ENCODE measurements around the gene RAD18. TPM values are rescaled to one million over a fixed set of nuclear protein-coding genes. Genes with fewer than 3 reads are reported as not detected.

The RAD18 gene
- total RNA-seq, 1 experiment from 2014 or later = 13.8 TPM

DNA sequence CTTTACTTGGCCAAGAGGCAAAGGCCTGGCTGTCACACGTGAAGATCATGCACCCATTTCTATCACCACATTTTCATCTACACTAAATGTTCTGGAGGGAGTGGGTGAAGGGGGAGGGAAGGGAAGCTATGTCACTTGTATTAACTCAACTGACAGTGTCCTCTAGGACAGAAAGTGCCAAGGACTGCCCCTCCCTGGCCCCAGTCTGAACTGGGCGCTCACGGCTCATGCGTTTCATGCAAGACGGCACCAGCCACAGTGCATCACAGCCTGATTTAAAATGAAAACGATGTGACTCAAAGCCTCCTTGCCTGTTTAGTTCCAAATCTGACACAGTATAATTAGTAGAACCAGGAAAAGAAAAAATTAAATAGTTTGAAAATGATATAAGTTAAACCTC, 20.8 kb upstream of the RAD18 start:
- no peaks in the 10 kb centered on the region for H3K36me3 ChIP-seq (ENCODE audit: control insufficient read depth, insufficient read depth, low read length)
- no peaks in the 10 kb centered on the region for H3K9me3 ChIP-seq (ENCODE audit: control insufficient read depth, insufficient read depth, low read depth, low read length)
- no peak overlapping the region for H3K27ac ChIP-seq (ENCODE audit: low read length)
- TF ChIP-seq, protein P1, sequence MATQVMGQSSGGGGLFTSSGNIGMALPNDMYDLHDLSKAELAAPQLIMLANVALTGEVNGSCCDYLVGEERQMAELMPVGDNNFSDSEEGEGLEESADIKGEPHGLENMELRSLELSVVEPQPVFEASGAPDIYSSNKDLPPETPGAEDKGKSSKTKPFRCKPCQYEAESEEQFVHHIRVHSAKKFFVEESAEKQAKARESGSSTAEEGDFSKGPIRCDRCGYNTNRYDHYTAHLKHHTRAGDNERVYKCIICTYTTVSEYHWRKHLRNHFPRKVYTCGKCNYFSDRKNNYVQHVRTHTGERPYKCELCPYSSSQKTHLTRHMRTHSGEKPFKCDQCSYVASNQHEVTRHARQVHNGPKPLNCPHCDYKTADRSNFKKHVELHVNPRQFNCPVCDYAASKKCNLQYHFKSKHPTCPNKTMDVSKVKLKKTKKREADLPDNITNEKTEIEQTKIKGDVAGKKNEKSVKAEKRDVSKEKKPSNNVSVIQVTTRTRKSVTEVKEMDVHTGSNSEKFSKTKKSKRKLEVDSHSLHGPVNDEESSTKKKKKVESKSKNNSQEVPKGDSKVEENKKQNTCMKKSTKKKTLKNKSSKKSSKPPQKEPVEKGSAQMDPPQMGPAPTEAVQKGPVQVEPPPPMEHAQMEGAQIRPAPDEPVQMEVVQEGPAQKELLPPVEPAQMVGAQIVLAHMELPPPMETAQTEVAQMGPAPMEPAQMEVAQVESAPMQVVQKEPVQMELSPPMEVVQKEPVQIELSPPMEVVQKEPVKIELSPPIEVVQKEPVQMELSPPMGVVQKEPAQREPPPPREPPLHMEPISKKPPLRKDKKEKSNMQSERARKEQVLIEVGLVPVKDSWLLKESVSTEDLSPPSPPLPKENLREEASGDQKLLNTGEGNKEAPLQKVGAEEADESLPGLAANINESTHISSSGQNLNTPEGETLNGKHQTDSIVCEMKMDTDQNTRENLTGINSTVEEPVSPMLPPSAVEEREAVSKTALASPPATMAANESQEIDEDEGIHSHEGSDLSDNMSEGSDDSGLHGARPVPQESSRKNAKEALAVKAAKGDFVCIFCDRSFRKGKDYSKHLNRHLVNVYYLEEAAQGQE (IDR thresholded peaks at IDR 0.05; ENCODE audit: insufficient read depth in 1 of 2, low read depth in 2 of 2, low read length in 1 of 2) = no peak
- no peak for TF ChIP-seq SIN3A (IDR thresholded peaks at IDR 0.05; ENCODE audit: borderline replicate concordance, insufficient read depth, low read depth, low read length)
- TF ChIP-seq, protein P2, sequence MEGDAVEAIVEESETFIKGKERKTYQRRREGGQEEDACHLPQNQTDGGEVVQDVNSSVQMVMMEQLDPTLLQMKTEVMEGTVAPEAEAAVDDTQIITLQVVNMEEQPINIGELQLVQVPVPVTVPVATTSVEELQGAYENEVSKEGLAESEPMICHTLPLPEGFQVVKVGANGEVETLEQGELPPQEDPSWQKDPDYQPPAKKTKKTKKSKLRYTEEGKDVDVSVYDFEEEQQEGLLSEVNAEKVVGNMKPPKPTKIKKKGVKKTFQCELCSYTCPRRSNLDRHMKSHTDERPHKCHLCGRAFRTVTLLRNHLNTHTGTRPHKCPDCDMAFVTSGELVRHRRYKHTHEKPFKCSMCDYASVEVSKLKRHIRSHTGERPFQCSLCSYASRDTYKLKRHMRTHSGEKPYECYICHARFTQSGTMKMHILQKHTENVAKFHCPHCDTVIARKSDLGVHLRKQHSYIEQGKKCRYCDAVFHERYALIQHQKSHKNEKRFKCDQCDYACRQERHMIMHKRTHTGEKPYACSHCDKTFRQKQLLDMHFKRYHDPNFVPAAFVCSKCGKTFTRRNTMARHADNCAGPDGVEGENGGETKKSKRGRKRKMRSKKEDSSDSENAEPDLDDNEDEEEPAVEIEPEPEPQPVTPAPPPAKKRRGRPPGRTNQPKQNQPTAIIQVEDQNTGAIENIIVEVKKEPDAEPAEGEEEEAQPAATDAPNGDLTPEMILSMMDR (IDR thresholded peaks at IDR 0.05) = no peak
- no peak for TF ChIP-seq POLR2AphosphoS5 (IDR thresholded peaks at IDR 0.05; ENCODE audit: low read depth, low read length)
- TF ChIP-seq TCF7L2 (IDR thresholded peaks at IDR 0.05; ENCODE audit: low read depth, low read length) = no peak
- ATAC-seq (no peak), DNase-seq (ENCODE audit: low read depth, low spot score) (no peak)
- no peak overlapping the region for H3K4me3 ChIP-seq (ENCODE audit: low read depth in 2 of 2, low read length in 2 of 2)
- no TSS peak for BruUV-seq (replicated peaks)
- in situ Hi-C loops (cut with HindIII; ENCODE audit: low pct_unique_long_range_greater_than_20kb, low sequenced_read_pairs) = no loop called here
- POLR2A ChIA-PET = no interaction called here
- no peaks in the 10 kb centered on the region for H3K27me3 ChIP-seq (ENCODE audit: control insufficient read depth, insufficient read depth, low read length)
- CTCF ChIA-PET = no interaction called here
- intact Hi-C loops (cut with micrococcal nuclease; ENCODE audit: unreplicated experiment) = no loop called here
- H3K4me1 ChIP-seq (ENCODE audit: control insufficient read depth, insufficient read depth, low read length) = no peaks in the 10 kb centered on the region

GRCh38 chr3:8983591-8983990, 20.3 kb upstream of the RAD18 start:
- BruUV-seq (replicated peaks) = no TSS peak
- Histone ChIP-seq H3K27me3 (ENCODE audit: control insufficient read depth, insufficient read depth, low read length) (no peaks in the 10 kb centered on the region), H3K4me1 (ENCODE audit: control insufficient read depth, insufficient read depth, low read length) (no peaks in the 10 kb centered on the region), H3K27ac (ENCODE audit: low read length) (no peak overlapping the region), H3K9me3 (ENCODE audit: control insufficient read depth, insufficient read depth, low read depth, low read length) (no peaks in the 10 kb centered on the region), H3K36me3 (ENCODE audit: control insufficient read depth, insufficient read depth, low read length) (no peaks in the 10 kb centered on the region), H3K4me3 (ENCODE audit: low read depth in 2 of 2, low read length in 2 of 2) (no peak overlapping the region)
- ATAC-seq (no peak), DNase-seq (ENCODE audit: low read depth, low spot score) (no peak)
- TF ChIP-seq TCF7L2 (IDR thresholded peaks at IDR 0.05; ENCODE audit: low read depth, low read length) (no peak), POLR2AphosphoS5 (IDR thresholded peaks at IDR 0.05; ENCODE audit: low read depth, low read length) (no peak), SIN3A (IDR thresholded peaks at IDR 0.05; ENCODE audit: borderline replicate concordance, insufficient read depth, low read depth, low read length) (no peak)
- TF ChIP-seq, protein P1 (IDR thresholded peaks at IDR 0.05; ENCODE audit: insufficient read depth in 1 of 2, low read depth in 2 of 2, low read length in 1 of 2) = no peak
- TF ChIP-seq, protein P2 (IDR thresholded peaks at IDR 0.05) = no peak
- intact Hi-C loops (cut with micrococcal nuclease; ENCODE audit: unreplicated experiment) = no loop called here
- ChIA-PET CTCF (no interaction called here), POLR2A (no interaction called here)
- in situ Hi-C loops (cut with HindIII; ENCODE audit: low pct_unique_long_range_greater_than_20kb, low sequenced_read_pairs) = no loop called here

All from Panc1 (cell line).